ENCODE results near the gene CEL. TPM values are rescaled to one million over a fixed set of nuclear protein-coding genes. Genes with fewer than 3 reads are reported as not detected.

Gene CEL
- total RNA-seq, 1 experiment from 2014 or later: 3.6 TPM

GRCh38 chr9:133037775-133038515, 23.8 kb upstream of the CEL start:
- H4K20me1 ChIP-seq (ENCODE audit: control insufficient read depth, insufficient read depth, insufficient read length): no peaks in the 10 kb centered on the region
- no peaks in the 10 kb centered on the region for H3K27me3 ChIP-seq (ENCODE audit: insufficient read depth, low read length)
- H3K27ac Mint-ChIP-seq: no peak overlapping the region

More at GRCh38 chr9:133037775-133038515, 23.8 kb upstream of the CEL start:
- H3T11ph ChIP-seq (ENCODE audit: low read length): no peak overlapping the region
- no peak overlapping the region for H4K8ac ChIP-seq (replicated peaks; ENCODE audit: insufficient read length, low read depth, low read length)
- H2BK15ac ChIP-seq (ENCODE audit: low read depth, low read length): no peak overlapping the region
- no peak overlapping the region for H2AK5ac ChIP-seq (ENCODE audit: insufficient read length, low read length)
- H3K4ac ChIP-seq (ENCODE audit: low read depth, low read length): no peak overlapping the region
- no peak overlapping the region for H3K18ac ChIP-seq (ENCODE audit: insufficient read length, low read depth, low read length)
- no peak overlapping the region for H3K4me2 ChIP-seq (ENCODE audit: insufficient read depth, insufficient read length, low read length)
- H3K23ac ChIP-seq (ENCODE audit: insufficient read length, low read depth, low read length): no peak overlapping the region
- no peak overlapping the region for H2AFZ ChIP-seq (ENCODE audit: low read length)
- Mint-ChIP-seq H3K36me3 (ENCODE audit: insufficient read depth in 1 of 3, low read depth in 3 of 3) (peaks cover 16 to 26% (median 20%) of the 10 kb centered on the region in 3 experiments), H3K9me3 (peaks cover 3% of the 10 kb centered on the region in 2 experiments; a peak in 3 of 5 replicates), H3K27me3 (ENCODE audit: low read depth) (no peaks in the 10 kb centered on the region), H3K4me1 (peaks cover 0 to under 1% of the 10 kb centered on the region in 2 experiments; a peak in 2 of 4 replicates), H3K4me3 (no peak overlapping the region)
- no peak overlapping the region for H2BK12ac ChIP-seq (ENCODE audit: insufficient read length, low read depth, low read length)
- H3K9me3 ChIP-seq (ENCODE audit: control insufficient read depth, low read depth, low read length): no peaks in the 10 kb centered on the region
- no CpG with 5 or more reads among the region's 25 CpGs for WGBS (ENCODE audit: extremely low coverage, insufficient read length, low lambda C conversion rate)
- H2BK120ac ChIP-seq (ENCODE audit: low read depth, low read length, poor library complexity, severe bottlenecking): no peak overlapping the region
- no peak overlapping the region for H4K91ac ChIP-seq (ENCODE audit: insufficient read length, low read depth, low read length)
- H4K5ac ChIP-seq (ENCODE audit: insufficient read length, low read depth, low read length): no peak overlapping the region
- peaks cover 12% of the 10 kb centered on the region for H3K79me1 ChIP-seq (ENCODE audit: insufficient read depth, low read depth, low read length, poor library complexity, severe bottlenecking)
- no peak overlapping the region for H3K9ac ChIP-seq (ENCODE audit: extremely low read depth, insufficient read length, low read length)
- no peak for TF ChIP-seq CTCF (conservative IDR thresholded peaks at IDR 0.05)
- H3K23me2 ChIP-seq (ENCODE audit: insufficient read length, low read depth, low read length, poor library complexity, severe bottlenecking): no peaks in the 10 kb centered on the region
- no peak overlapping the region for H2BK5ac ChIP-seq (ENCODE audit: insufficient read length, low read length)
- no peak overlapping the region for H2BK20ac ChIP-seq (ENCODE audit: low read depth, low read length, poor library complexity, severe bottlenecking)
- H3K14ac ChIP-seq (ENCODE audit: insufficient read depth, low read length): no peak overlapping the region
- DNase-seq: no peak
- H3K56ac ChIP-seq (ENCODE audit: insufficient read length, low read depth, low read length): no peak overlapping the region
- H3K27ac ChIP-seq (ENCODE audit: insufficient read length, low read depth, low read length): no peak overlapping the region
- peaks cover 19% of the 10 kb centered on the region; the same call in 1 of the 2 replicates for H3K79me2 ChIP-seq (ENCODE audit: insufficient read depth, low read length)
- H3K4me1 ChIP-seq (ENCODE audit: insufficient read depth, low read length): no peaks in the 10 kb centered on the region
